Measurements from ENCODE around the gene SRSF5.

Gene SRSF5

GRCh38 chr14:69771136-69771535 is 4.2 kb downstream of the SRSF5 start:
- DNase-seq = no peak

DNA sequence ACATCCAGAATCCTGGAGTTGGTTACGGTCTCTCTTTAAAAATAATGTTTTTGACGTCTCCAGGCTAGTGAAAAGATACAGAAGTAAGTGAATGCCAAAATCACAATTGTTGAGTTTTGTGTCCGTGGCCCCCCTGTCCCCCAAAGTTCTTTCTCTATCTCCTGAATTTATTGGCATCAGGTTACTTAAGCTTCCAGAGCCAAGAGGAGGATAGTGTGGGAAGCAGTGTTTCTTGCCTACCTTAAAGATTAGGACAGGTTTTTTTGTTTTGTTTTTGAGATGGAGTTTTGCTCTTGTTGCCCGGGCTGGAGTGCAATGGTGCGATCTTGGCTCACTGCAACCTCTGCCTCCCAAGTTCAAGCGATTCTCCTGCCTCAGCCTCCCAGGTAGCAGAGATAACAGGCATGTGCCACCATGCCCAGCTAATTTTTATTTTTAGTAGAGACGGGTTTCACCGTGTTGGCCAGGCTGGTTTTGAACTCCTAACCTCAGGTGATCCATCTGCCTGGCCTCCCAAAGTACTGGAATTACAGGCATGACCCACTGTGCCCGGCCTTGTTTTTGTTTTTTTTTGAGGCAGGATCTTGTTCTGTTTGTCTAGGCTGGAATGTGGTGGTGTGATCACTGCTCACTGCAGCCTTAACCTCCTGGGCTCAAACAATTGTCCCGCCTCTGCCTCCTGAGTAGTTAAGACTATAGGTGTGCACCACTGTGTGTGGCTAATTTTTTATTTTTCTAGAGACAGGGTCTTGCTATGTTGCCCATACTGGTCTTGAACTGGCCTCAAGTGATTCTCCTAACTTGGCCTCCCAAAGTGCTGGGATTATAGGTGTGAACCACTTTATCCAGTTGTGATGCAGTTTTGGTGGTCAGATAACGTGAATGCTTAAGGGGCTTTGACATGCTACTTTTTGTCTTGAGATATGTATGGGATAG is 5.4 kb downstream of the SRSF5 start:
- no peak for DNase-seq

DNA sequence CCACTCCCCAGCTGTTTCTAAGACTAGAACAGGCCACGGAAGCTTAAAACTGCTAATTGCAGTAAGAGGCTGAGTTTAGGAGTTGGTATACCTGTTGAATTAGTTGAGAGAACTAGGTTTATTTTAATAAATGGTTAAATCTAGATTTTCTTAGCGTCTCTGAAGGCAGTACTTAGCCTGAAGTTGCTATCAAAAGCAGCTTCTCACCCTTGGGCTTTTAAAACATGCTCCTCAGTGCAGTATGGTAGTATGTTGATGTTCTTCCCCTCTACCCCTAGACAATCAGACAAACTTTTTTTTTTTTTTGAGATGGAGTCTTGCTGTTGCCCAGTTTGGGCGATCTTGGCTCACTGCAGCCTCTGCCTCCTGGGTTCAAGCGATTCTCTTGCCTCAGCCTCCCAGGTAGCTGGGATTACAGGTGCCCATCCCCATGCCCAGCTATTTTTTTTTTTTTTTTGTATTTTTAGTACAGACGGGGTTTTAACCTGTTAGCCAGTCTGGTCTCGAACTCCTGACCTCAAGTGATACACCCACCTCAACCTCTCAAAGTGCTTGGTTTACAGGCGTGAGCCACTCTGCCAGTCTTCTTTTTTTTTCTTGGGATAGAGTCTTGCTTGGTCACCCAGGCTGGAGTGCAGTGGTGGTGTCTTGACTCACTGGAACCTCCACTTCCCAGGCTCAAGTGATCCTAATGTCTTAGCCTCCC is 6.8 kb downstream of the SRSF5 start:
- DNase-seq = no peak

GRCh38 chr14:69775012-69775411 is 8.1 kb downstream of the SRSF5 start:
- DNase-seq = no peak

- DNase-seq = no peak
These were observed 10.0 kb downstream of the SRSF5 start for GRCh38 chr14:69776875-69777453.

DNA sequence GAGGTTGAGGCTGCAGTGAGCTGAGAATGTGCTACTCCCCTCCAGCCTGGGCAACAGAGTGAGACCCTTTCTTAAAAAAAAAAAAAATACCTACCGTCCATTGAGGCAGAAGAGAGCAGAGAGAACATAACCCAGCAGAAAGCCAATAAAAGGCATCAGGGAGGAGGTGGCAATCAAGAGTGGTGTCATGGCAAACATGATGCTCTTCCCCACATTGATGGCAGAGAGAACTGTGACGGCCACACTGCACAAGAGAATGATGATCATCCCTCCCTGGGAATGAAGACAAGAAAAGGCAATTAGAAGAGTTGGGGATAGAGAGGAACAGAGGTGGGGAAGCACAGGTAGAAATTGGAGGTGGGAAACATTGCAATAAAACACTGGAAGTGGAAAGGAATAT is 12.1 kb downstream of the SRSF5 start:
- no peak for DNase-seq

GRCh38 chr14:69780092-69780491 is 13.2 kb downstream of the SRSF5 start:
- DNase-seq = no peak

GRCh38 chr14:69780952-69781351 is 14.0 kb downstream of the SRSF5 start:
- no peak for DNase-seq

- no peak for DNase-seq
These were observed 18.0 kb downstream of the SRSF5 start for GRCh38 chr14:69784942-69785341.

GRCh38 chr14:69786603-69787002 is 19.7 kb downstream of the SRSF5 start:
- no peak for DNase-seq

DNA sequence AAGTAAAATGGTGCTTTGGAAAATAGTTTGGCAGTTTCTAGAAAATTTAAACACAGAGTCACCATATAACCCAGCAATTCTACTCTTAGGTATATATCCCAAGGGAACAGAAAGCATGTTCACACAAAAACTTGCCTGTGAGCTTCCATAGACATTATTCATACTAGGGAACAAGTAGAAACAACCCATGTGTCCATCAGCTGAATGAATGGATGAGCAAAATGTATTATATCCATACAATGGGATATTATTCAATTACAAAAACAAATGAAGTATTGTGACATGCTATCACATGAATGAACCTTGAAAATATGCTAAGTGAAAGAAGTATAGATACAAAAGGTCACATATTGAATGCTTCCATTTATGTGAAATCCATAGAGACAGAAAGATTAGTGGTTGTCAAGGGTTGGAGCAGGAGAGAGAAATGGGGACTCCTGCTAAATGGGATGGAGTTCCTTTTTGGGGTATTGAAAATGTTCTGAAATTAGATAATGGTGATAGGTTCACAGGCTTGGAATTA is 22.2 kb downstream of the SRSF5 start:
- DNase-seq = no peak

DNA sequence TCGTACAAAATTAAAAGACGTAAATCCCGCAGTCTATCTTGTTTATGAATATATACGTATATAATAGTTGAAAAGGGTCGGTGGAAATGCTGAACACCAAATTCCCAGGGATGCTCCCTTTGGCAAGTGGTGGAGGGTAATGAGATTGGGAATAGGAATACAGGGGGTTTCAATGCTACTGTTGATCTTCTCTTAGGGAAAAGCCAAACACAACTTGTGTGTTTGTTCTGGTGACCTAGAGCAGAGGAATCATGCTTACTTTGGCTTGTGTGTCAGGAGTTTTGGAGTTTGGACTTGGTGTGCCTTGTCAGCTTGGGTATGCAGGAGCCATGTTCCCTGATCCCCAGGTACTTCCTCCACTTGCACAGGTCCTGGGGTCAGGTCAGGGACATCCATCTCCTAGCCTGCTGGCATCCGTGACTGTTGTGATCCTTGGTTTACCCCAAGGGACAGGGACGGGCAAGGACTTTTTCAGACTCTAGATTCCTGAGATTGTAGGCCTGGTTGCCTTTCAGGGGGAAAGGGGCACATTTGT is 26.0 kb downstream of the SRSF5 start:
- no peak for DNase-seq

DNA sequence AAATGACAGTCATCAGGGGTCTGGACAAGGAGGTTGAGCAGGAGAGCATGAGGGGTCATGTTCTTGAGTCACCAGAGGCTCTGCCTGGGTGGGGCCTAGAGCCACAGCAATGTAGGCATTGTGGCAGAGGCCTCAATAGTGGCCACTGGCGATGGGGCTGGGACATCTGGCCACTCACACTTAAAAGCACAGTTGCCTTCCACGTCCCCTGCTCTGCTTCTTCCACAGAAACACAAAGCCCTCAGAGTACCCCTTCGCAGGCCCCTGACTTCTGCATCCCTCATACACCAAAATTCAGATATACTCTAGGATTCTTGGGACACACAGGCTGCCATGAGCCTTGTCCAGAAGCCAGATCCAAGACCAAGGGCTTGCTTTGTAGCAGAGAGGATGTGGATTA is 27.8 kb downstream of the SRSF5 start:
- DNase-seq = no peak

- no peak for DNase-seq
These were observed 28.7 kb downstream of the SRSF5 start for GRCh38 chr14:69795691-69796090.

DNA sequence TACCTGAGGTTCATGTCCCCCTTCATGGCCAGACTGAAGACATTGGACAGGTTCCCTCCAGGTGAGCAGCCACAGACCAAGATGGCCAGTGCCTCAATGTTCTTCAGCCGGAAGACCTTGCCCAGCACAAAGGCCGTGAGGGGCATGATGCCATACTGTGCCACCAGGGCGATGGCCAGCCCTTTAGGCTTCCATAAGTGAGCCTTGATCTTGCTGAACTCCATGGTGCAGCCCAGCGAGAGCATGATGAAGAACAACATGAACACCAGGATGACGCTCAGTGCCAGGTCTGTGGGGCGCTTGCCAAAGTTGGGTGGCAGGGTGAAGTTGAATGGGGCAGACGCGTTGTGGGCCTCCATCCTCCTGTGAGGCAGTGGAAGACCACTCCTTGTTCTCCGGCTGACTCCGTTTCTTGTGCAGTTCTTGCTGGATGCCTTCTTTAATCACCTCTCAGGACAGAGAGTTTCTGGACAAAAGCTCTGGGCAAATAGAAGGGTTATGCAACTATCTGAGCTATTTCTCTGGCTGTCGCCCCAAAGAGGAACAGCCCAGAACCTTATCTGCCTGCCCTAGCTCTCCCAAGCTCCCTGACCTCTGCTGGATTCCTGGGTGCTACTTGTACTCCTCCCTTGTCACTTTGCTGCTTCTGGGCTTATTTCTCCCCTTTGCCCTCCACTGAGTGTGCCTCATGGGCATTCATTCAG is 30.0 kb downstream of the SRSF5 start, which contains the start of gene SLC10A1:
TSS of gene SLC10A1 (minus strand) at position 445 of the 704 bp plus-strand sequence. CDS start at position 359, 86 bp downstream.
- no peak for DNase-seq

DNA sequence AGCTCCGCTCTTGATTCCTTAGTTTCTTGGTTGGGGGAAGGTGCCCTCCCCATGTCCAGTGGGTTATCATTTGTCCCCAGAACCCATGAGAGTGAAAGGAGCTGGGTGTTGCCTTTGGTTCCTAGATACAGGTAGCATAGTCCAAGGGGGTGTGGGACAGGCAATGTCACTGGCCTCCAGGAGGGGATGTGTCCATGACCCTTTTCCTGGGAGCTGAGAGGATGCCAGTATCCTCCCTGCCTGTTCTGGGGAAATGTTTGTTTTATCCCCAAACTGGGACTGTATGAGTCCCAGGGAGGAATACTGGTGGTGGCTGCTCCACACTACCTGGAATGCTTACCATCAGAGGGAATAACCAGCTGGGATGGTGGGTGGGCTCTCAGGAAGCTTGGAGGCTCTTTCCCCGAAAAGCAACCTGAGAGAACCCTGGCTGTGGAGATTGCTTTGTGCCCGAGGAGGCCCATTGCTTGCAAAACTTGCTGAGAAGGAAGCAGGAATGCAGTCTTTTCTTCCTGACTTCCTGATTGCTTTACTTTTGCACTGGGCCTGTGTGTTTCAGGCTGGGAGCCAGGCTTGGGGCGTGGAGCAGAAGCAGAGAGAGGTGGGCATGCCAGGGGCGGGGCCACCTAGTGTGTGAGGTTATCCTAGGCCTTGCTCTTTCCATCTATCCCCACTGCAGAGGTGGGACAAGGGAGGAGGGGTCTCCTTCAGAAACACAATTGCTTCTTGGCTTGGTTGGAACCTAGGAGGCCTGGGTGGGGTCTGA is 30.8 kb downstream of the SRSF5 start:
- no peak for DNase-seq

DNA sequence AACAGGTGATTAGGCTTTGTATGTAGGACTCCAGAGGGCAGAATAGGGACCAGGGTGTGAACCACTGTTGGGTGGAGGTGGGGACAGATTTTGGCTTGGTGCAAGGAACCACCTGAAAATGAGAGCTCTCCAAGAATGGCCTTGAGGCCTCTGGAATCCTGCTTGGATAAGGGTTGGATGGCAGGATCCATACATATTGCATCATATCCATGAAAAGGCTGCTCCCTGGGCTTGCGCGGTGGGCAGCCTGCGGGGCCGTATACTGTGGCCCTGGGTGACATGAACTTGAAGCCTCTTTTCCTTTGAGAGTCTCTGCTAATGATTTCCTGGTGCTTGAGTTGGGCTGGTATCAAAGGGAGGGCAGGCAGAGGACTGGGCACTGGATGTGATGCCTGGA is 31.4 kb downstream of the SRSF5 start:
- DNase-seq = no peak

DNA sequence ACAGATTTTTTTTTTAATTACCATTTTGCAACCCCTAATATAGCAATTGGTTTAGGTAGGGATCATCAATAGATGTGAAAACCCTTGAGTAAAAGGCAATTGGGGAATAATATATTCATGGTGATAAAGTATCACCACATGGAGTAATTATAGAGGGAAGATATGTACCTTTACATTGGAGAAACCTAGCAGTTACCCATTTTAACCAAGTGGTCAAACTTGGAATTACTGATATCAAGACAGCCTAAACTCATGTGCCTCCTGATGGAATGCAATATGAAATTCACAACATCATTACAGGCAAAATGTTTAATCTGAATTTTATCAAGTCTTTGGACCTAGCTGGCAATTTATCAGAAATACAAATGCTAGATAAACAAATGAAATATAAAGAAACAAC is 36.8 kb downstream of the SRSF5 start:
- DNase-seq = peak; percentile 9

DNA sequence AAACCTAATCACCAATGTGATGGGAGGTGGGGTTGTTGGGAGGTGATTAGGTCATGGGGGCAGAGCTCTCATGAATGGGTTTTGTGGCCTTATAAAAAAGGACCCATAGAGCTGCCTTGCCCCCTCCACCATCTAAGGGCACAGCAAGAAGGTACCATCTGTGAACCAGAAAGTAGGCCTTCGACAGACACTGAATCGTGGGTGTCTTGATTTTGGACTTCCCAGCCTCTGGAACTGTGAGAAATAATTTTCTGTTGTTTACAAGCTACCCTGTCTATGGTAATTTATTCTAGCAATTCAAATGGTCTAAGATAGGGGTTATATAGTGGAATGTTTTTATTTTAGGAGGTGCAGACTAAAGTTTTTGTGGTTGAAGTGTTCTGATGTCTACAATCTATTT is 38.0 kb downstream of the SRSF5 start:
- DNase-seq = no peak

GRCh38 chr14:69807192-69807591 is 40.2 kb downstream of the SRSF5 start:
- DNase-seq = no peak

DNA sequence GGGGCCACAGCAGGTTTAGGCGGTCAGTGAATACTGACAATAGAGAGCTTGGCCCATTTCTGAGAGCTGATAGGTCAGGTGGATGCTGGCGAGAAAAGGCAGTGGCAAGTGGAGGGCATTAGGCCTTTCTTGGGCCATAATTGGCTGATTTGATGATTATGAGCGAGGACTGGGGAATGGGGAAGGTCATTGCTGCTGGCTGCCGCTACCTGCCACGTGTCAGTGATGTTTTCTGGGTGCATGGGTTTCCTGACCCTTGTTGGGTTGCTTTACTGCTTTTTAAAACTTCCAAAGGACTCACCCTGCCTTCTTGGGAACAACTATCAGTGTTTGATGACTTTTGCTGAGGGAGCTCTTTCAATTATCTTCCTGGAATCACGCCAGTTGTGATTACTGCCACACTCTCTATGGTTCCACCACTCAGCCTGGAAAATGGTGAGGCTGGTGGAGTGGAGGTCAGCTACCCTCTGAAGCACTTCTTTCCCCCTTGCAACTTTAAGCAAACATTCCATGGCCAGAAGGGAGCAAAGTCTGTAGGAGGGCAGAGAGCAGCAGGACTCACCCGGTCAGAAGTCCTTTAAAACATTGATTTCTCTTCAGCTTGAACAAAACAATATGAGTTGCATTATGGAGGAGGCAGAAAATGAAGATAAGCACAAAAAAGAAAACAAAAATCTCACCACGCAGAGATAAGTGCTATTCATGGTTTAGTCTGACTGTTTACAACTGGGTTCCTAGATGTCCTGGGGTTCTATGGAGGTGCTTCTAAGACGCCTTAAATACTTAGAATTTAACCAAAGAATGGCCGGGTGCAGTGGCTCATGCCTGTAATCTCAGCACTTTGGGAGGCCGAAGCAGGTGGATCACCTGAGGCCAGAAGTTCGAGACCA is 42.2 kb downstream of the SRSF5 start:
- no peak for DNase-seq

All from NCI-H2171 treated with DMSO at 0.1 percent for 48 hours (cell line).